NCI-H1105 (cell line): ENCODE measurements around the gene ATP6V1B1.

ENCODE experiments used
- DNase-seq: peaks from one replicate; lab custom pipeline; 2025; lab: John Stamatoyannopoulos, UW

The ATP6V1B1 gene

GRCh38 chr2:70966681-70967080, 31.0 kb downstream of the ATP6V1B1 start:
- no peak for DNase-seq

GRCh38 chr2:70967189-70967588, 31.5 kb downstream of the ATP6V1B1 start:
- no peak for DNase-seq

- no peak for DNase-seq
Observed at GRCh38 chr2:70974592-70974991, 38.9 kb downstream of the ATP6V1B1 start.

DNA sequence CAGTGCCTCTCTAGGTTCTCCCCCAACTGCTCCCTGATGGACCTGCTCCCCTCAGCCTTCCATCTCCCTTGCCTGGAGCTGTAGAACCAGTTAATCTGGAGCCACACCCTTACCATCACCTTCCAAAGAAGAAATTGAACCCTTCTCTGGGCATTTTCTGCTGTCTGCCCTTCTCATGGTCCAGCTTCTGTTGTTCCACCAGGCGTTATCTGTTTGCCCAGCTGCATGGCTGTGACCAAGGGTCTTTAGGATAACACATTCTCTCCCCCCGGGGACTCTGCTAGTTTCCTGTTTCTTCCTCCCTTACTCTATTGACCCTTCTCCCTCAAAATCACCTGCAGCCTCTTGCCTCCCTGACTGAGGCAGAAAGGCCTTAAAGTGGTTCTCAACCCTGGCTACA, 39.5 kb downstream of the ATP6V1B1 start:
- DNase-seq: no peak

GRCh38 chr2:70977605-70978205, 42.0 kb downstream of the ATP6V1B1 start:
- peak; percentile 39 for DNase-seq

- peak; percentile 15 for DNase-seq
Observed at GRCh38 chr2:70978341-70979179, 42.9 kb downstream of the ATP6V1B1 start, which contains the start of gene ANKRD53. Gene ANKRD53 (plus strand): TSS chr2:70978630. CDS start chr2:70978646, 16 bp downstream.

DNA sequence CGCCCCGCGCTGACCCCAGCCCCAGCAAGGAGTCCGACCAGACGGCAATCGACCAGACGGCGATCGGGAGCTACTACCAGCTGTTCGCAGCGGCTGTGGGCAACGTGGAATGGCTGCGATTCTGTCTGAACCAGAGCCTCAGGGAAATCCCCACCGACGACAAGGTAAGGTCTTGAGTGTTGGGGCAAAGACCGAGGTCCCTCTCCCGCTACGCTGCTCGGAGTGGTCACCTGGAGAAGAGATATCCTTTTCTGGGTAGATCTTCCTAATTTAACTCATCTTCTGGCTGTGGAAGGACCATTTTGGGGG, 43.4 kb downstream of the ATP6V1B1 start:
- DNase-seq: no peak

DNA sequence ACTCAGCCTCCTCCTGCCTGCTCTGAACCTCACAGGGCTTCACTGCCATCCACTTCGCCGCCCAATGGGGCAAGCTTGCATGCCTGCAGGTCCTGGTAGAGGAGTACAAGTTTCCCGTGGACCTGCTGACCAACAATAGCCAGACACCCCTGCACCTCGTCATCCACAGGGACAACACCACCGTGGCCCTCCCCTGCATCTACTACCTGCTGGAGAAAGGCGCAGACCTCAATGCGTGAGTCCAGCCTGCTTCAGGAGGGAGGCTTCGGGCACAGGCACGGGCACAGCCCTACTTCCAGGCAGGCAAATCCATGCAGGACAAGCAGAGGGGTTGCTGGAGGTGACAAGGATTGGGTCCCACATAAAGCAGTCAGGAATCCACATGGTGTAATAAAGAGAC, 43.9 kb downstream of the ATP6V1B1 start:
- DNase-seq: no peak

- DNase-seq: no peak
Observed at GRCh38 chr2:70981421-70981820, 45.7 kb downstream of the ATP6V1B1 start.

DNA sequence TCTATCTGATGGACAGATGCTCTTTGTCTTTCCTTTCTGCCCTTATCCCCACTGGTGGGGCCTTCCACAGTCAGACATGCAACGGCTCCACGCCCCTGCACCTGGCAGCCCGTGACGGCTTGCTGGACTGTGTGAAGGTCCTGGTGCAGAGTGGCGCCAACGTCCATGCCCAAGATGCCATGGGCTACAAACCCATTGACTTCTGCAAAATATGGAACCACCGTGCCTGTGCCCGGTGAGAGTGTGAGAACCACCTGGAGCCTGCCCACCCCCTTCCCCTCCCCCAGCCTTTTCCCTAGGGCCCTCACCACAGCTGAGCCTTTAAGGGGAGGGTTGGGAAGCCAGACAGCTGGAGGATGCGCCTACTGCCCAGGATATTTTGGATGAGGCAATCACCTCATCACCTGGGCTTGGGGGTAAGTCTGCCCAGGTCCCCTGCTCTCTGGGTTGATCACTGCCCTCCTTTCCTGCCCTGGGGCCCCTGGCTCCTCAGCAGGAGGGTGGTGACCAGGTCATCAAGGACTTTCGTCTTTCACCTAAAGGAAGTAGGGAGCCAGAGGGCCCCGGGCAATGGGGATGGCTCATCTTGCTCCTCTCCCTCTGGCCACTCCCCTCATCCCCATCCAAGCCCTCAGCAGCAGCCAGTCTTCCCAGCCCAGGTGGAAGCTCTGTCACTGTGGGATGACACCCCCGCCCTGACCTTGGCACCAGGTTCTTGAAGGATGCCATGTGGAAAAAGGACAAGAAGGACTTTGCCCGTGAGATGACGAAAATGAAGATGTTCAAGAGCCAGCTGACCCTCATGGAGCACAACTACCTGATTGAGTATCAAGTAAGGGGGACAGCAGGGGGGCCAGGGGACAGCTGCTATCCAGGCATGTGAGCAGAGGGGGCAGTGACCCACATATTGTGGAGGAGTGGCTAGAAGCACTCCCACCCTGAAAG, 46.4 kb downstream of the ATP6V1B1 start:
- DNase-seq: no peak

DNA sequence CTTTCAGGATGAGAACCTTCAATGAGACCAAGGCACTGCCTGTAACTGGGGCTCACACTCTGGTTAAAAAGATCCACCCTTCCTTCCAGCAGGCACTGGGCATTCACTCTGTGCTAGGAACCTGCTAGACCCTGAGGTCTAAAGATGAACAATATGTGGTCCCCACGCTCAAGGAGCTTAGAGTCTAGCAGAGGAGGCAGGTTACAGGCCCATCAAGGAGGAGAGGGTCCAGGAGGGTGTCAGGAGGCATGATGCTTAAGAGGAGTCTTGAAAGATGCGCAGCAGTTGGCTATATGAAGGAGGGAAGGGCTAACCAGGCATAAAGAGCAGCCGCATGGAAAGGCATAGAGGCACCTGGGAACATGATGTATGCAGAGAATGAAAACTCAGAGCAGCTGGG, 47.3 kb downstream of the ATP6V1B1 start:
- no peak for DNase-seq

DNA sequence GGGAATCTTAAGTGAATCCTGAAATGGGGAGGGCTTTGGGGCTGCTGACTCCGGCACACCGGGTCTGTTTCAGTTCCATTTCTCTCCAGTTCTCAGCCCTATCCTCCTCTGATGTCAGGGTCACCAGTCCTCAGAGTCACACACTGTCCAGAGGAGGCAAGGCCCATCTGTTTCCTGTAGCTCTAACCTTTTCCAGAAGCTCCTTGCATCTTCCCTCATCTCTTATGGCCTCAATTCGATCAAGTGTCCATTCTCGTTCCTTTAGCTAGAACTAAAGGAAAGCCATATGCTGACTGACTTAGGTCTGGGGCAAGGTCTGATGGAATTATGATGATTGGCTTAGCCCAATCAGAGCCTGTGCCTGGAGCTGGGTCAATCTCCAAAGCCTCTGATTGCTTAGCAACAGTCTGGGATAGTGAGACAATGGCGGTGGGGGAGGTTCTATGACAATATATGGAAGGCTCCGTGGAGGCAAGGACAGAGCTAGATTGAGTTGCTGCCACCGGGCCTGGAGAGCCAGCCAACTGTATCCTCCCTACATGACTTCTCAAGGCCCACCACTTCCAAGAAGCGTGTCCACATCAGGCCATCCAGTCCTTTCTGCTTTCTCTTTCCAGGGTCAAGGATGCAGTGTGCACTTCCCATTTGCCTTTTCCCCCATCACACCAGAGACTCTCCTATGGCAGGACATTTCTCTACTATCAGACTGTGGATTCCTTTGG, 48.0 kb downstream of the ATP6V1B1 start:
- no peak for DNase-seq

DNA sequence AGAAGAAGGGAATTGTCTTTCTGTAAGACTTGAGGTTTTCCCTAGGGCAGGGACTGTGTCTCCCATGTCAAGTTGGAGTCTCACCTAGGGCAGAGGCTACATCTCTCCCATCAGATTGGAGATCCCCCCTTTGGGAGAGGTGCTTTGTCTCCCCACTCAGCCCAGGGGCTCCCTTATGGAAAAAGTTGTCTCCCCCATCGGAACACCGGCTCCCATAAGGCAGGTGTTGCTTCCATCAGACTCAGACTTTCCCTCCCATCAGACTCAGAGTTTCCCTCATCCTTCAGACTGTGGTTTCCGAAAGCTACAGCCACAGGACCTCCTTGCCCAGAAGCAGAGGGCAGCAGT, 48.5 kb downstream of the ATP6V1B1 start:
- DNase-seq: no peak

- DNase-seq: no peak
Observed at GRCh38 chr2:70984576-70985282, 49.0 kb downstream of the ATP6V1B1 start.

GRCh38 chr2:70985283-70985688, 49.6 kb downstream of the ATP6V1B1 start:
- DNase-seq: no peak

DNA sequence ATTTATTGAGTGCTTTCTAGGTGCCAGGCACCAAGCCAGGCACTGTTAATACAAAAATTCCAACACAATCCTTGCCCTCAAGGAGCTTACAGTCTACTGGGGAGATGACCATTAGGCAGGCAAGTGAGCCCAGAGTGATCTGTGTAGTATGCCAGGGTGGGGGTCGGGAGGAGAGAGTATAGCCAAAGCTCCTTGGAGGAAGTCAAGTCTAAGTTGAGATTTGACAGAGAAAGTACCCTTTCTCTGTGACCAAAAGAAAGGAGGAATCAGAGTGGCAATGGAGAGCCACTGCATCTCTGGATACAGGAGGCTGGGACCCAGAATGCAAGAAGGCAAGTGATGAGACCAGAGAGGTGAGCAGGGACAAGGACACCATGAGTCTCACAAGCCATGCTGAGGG, 50.3 kb downstream of the ATP6V1B1 start:
- no peak for DNase-seq

DNA sequence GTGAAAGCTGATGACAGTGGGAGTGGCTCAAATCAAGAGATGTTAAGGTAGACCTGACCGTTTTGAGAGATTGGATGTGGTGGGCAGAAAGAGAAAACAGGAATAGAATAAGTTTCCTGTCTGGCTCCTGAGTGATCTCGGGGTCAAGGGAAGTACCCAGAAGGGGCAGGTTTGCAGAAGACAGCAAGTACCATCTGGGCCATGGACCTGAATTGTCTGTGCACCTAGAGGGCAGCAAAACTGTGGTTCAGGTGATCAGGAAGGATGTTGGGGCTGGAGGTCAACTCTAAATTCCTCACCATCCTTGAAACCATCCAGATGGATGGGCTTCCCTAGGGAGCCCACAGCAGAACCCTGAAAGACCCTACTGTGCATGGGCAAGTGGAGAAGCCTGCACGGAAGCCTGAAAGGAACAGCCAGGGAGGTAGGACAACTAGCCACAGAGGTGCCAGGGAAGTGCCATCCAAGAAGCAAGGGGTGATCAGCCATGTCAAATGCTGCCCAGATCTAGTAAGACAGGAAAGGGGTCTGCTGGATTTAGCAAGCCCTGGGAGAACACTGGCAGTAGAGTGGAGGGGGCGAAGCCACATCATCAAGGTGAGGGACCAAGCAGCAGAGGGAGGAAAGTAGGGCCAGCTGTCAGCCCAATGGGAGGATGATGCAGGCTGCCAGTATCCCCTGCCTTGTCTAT, 50.9 kb downstream of the ATP6V1B1 start:
- no peak for DNase-seq

GRCh38 chr2:70987386-70987785, 51.7 kb downstream of the ATP6V1B1 start:
- no peak for DNase-seq

GRCh38 chr2:70988151-70988550, 52.5 kb downstream of the ATP6V1B1 start:
- no peak for DNase-seq

DNA sequence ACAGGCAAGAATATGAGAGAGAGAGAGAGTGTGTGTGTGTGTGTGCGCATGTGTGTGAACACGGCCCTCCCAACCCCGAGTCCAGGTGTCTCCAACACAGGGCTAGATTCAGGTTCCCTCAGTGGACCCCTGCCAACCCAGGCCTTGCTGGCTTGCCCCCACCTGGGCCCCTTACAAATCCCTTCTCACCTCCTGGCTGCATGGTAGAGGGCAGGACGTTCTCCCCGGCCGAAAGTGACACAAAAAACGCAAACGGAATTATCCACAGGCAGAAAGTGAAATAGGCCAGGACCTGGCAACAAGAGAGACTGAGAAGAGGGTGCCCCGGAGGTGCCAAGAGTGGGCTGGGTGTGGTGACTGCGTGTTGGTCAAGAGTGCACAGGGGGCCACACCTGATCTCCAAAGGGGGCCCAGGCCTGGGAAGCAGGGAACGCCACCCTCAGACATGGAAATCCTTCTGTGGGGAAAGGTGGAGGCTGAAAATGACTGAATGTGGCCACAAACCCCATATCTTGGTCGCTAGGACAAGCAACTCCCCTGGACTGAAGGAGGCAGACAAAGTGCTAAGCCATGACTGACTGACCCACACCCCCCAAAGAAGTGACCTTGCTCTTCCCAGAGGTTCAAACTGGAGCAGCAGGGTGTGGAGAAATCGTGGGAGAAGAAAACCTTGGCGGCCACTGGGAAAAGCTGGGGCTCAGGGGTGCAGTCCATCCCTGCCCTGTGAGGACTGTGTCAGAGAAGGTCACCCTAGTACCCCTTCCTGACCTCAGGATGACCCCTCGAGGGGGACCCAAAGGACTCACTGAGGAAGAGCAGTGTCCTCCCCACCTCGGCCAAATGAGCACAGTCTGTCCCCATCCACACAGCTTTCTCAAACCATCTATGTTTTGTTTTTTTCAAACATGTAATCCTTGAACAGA, 53.3 kb downstream of the ATP6V1B1 start:
- no peak for DNase-seq
